Brain microvascular endothelial cell (primary cell): ENCODE measurements around the gene PDGFD.
A peak's percentile ranks its signal among the peaks of the same experiment; 100 is the strongest.

Source experiments
- DNase-seq: peaks from one replicate; pipeline ENCODE4 v3.0.0-alpha.2; 2020
- H3K27ac ChIP-seq: fragments of 250-450 bp; sonication (Bioruptor Pico); 2 replicates; pipeline ENCODE4 v1.5.1; 2020; ENCODE audit warnings: mild to moderate bottlenecking, moderate library complexity
- H3K27me3 ChIP-seq: fragments of 250-450 bp; sonication (Bioruptor Pico); replicated peaks from 2 replicates; pipeline ENCODE4 v1.5.1; 2020; ENCODE audit warnings: mild to moderate bottlenecking
- H3K36me3 ChIP-seq: fragments of 250-450 bp; sonication (Bioruptor Pico); replicated peaks from 2 replicates; pipeline ENCODE4 v1.5.1; 2020; ENCODE audit warnings: mild to moderate bottlenecking
- H3K4me3 ChIP-seq: 2 replicates; pipeline ENCODE4 v1.5.1; 2011; ENCODE audit warnings: low read depth, mild to moderate bottlenecking, control low read depth, low read length, moderate library complexity
- in situ Hi-C: cut with HindIII; loops from 2 replicates; pipeline ENCODE4 v1.10.0; 2017; ENCODE audit warnings: low sequenced_read_pairs, low pct_ligation_motif_present
- TF ChIP-seq, protein P1 (sequence below): IDR thresholded peaks from 2 replicates; pipeline ENCODE4 v1.5.1; 2011; ENCODE audit warnings: low read depth, mild to moderate bottlenecking, moderate library complexity, low read length, control low read depth, inconsistent platforms; ENCODE audit errors: missing control alignments

The PDGFD gene

DNA sequence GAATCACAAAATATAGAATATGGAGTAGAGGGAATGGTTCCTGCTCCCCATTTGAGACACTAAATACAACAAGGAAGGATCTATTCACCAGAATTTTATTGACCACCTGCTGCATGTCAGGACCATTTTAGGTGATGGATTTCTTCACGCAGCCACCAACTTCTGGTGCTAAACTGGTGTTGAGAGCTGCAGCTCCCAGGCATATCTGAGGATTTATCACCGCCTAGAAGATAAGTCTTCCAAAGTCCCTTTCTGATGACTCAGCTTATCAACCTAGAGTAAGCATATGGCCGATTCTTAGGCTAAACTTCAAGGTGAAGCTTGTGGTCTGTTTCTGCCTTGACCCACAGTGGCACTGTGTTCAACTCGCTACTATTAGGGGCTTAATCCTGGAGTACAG, 120.8 kb downstream of the PDGFD start:
- Histone ChIP-seq H3K36me3 (no peaks in the 10 kb centered on the region), H3K27ac (no peak overlapping the region), H3K4me3 (no peak overlapping the region), H3K27me3 (no peaks in the 10 kb centered on the region)
- TF ChIP-seq, protein P1, sequence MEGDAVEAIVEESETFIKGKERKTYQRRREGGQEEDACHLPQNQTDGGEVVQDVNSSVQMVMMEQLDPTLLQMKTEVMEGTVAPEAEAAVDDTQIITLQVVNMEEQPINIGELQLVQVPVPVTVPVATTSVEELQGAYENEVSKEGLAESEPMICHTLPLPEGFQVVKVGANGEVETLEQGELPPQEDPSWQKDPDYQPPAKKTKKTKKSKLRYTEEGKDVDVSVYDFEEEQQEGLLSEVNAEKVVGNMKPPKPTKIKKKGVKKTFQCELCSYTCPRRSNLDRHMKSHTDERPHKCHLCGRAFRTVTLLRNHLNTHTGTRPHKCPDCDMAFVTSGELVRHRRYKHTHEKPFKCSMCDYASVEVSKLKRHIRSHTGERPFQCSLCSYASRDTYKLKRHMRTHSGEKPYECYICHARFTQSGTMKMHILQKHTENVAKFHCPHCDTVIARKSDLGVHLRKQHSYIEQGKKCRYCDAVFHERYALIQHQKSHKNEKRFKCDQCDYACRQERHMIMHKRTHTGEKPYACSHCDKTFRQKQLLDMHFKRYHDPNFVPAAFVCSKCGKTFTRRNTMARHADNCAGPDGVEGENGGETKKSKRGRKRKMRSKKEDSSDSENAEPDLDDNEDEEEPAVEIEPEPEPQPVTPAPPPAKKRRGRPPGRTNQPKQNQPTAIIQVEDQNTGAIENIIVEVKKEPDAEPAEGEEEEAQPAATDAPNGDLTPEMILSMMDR, result no peak
- in situ Hi-C loops, result no loop called here
- peak; percentile 4 for DNase-seq

DNA sequence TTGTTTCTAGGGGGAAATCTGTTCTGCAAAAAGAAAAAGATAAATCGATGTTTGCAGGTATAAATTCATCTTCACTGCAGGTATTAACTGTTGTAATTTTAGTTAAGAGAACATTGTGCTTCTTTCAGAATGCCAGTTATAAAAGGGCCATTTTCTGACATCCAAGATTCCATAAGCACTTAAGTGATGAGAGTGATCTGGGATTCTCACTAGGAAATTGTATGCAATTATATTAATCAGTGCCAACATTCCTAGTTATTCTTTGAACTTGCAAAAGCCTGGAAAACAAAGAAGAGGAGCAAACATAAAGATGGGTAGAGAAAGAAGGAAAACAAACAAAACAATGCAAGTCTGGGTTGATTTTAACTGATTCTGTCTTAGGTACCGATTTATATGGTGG, 122.2 kb downstream of the PDGFD start:
- TF ChIP-seq, protein P1, result no peak
- no peaks in the 10 kb centered on the region for H3K27me3 ChIP-seq
- in situ Hi-C loops, result no loop called here

DNA sequence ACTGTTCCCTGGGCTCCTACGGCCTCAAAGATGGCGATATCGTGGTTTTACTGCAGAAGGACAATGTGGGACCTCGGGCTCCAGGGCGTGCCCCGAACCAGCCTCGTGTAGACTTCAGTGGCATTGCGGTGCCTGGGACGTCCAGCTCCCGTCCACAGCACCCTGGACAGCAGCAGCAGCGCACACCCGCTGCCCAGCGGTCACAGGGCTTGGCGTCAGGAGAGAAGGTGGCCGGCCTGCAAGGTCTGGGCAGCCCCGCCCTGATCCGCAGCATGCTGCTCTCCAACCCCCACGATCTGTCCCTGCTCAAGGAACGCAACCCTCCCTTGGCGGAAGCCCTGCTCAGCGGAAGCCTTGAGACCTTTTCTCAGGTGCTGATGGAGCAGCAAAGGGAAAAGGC, 127.0 kb downstream of the PDGFD start:
- Histone ChIP-seq H3K27ac (no peak overlapping the region), H3K36me3 (no peaks in the 10 kb centered on the region), H3K4me3 (no peak overlapping the region), H3K27me3 (no peaks in the 10 kb centered on the region)
- TF ChIP-seq, protein P1, result no peak
- in situ Hi-C loops, result no loop called here
- DNase-seq, result no peak

More for the DNA sequence above, 122.2 kb downstream of the PDGFD start:
- H3K36me3 ChIP-seq, result no peaks in the 10 kb centered on the region
- H3K27ac ChIP-seq, result no peak overlapping the region
- no peak for DNase-seq
- no peak overlapping the region for H3K4me3 ChIP-seq

DNA sequence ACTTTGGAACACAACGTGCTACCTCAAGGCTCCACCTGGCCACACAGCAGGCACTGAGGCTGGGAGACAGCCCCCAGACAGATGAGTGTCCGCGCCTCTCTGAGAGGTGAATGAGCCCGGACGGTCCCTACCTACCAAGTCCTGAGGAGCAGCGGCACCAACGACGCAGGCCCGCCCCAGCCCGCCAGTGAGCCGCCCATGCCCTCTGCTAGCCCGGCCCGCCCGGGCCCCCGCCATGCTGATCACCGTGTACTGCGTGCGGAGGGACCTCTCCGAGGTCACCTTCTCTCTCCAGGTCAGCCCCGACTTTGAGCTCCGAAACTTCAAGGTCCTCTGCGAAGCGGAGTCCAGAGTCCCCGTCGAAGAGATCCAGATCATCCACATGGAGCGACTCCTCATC, 127.4 kb downstream of the PDGFD start, which contains the start of gene DDI1:
Gene DDI1, plus strand, starts transcription at position 53 of the 400 bp plus-strand sequence. Its CDS starts 183 bp downstream, at position 236.
- Histone ChIP-seq H3K4me3 (no peak within 1 kb of the TSS), H3K36me3 (no peaks in the 10 kb centered on the region), H3K27ac (no peak within 1 kb of the TSS), H3K27me3 (no peaks in the 10 kb centered on the region)
- TF ChIP-seq, protein P1, result no peak
- DNase-seq, result no peak
- in situ Hi-C loops, result no loop called here

- H3K36me3 ChIP-seq, result no peaks in the 10 kb centered on the region
- no peak overlapping the region for H3K4me3 ChIP-seq
- DNase-seq, result no peak
- H3K27me3 ChIP-seq, result no peaks in the 10 kb centered on the region
- no peak overlapping the region for H3K27ac ChIP-seq
- in situ Hi-C loops, result no loop called here
- TF ChIP-seq, protein P1, result no peak
Observed at GRCh38 chr11:104033561-104033960, 130.4 kb downstream of the PDGFD start.

DNA sequence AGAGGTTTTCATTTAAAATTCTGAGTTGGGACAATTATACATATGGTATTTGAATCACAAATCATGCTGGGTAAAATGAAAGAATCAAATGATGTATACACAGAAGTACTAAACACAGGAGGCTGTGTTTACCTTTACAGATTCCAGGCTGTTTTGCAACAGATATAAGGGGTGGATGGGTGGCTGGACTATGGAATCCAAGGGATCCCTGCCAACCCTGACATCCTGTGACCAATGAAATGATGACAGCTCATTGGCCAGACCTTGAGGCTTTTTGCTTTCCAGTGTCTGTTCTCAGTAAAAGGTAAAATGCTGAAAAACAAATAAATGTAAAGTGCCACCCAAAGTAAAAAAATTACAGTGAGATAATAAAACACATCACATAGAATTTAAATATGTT, 130.8 kb downstream of the PDGFD start:
- TF ChIP-seq, protein P1, result no peak
- no peaks in the 10 kb centered on the region for H3K27me3 ChIP-seq
- no peaks in the 10 kb centered on the region for H3K36me3 ChIP-seq
- DNase-seq, result peak; percentile 73
- no peak overlapping the region for H3K4me3 ChIP-seq
- no peak overlapping the region for H3K27ac ChIP-seq
- in situ Hi-C loops, result no loop called here
